Right lobe of liver (tissue), 6 donors: ENCODE measurements around the gene ABLIM2. TPM values are rescaled to one million over a fixed set of nuclear protein-coding genes. Genes with fewer than 3 reads are reported as not detected.

Source experiments
- ATAC-seq, 4 donors: fragments of 200-7000 bp; cut with Tn5 transposase; one replicate each; pipeline ENCODE4 v1.9.1; 2020; ENCODE audit warnings: mild to moderate bottlenecking in 4 of 4, moderate library complexity in 4 of 4
- DNase-seq, 3 donors: peaks; one replicate each; pipeline ENCODE4 v3.0.0-alpha.2; 2020
- H3K27ac ChIP-seq, 3 donors: fragments of 200-600 bp; one replicate each; pipeline ENCODE4 v1.8.0; 2022
- H3K27me3 ChIP-seq, 2 donors: fragments of 200-600 bp; one replicate each; pipeline ENCODE4 v1.8.0; 2022
- H3K36me3 ChIP-seq, 4 donors: fragments of 200-600 bp; sonication (generic) in 1 of 4; one replicate each; pipeline versions ENCODE4 v1.5.1 to v1.8.0; 2017 to 2022; ENCODE audit warnings: control low read depth in 1 of 4
- H3K4me1 ChIP-seq, 4 donors: fragments of 200-600 bp; sonication (generic) in 1 of 4; one replicate each; pipeline versions ENCODE4 v1.5.1 to v1.8.0; 2017 to 2022; ENCODE audit warnings: control low read depth in 1 of 4
- H3K4me3 ChIP-seq, 3 donors: fragments of 200-600 bp; one replicate each; pipeline ENCODE4 v1.8.0; 2022
- H3K9me3 ChIP-seq, 4 donors: fragments of 200-600 bp; sonication (generic) in 1 of 4; one replicate each; pipeline versions ENCODE4 v1.5.1 to v1.8.0; 2017 to 2022; ENCODE audit warnings: control low read depth in 1 of 4
- POLR2A ChIP-seq: fragments of 450-650 bp; IDR thresholded peaks from one replicate; pipeline ENCODE4 v1.6.1; 2017; ENCODE audit warnings: antibody characterized with exemption, mild to moderate bottlenecking
- WGBS: methylation state at CpG from one replicate; pipeline ENCODE4 v1.1.6; 2018; ENCODE audit warnings: low coverage, low lambda C conversion rate; ENCODE audit not compliant: insufficient coverage; ENCODE audit errors: missing lambda C conversion rate; 5-methylcytosine and 5-hydroxymethylcytosine counted together
- intact Hi-C, 2 donors: fragments of 100-400 bp; cut with DNase I; formaldehyde crosslinking; loops; one replicate each; pipeline versions ENCODE4 v1.11.2 to v1.14.1; 2022
- total RNA-seq, 6 experiments: library from RNA; depleted of rRNA in 2 of 6; stranded (reverse); fragments of >200 nt in 2 of 6; fragmentation: NEBNext Ultra II Directional in 3 of 6; extraction: Animal tissue kit (Norgen Biotek cat#: 25700) in 3 of 6; gene quantifications; one replicate each; pipeline versions ENCODE4 v1.1.0 to v1.2.4, GENCODE V29; 2016 to 2023
- TF ChIP-seq, protein P1 (sequence below), 4 donors: fragments of 200-600 bp in 3 of 4; fragments of 450-650 bp in 1 of 4; IDR thresholded peaks; one replicate each; pipeline versions ENCODE4 v1.5.1 to v1.8.0; 2016 to 2022; ENCODE audit warnings: antibody characterized with exemption in 4 of 4, mild to moderate bottlenecking in 2 of 4
- donor health status: DM: no; HTN: yes; CAD: no.
- donor health status: DM: no; HTN: no; CAD: no.
- donor health status: DM: no; HTN: no; CAD: no.
- donor health status: DM: no; HTN: yes; CAD: no.
- donor health status: DM: no; HTN: yes; CAD: no.

ABLIM2 gene
- total RNA-seq, 6 experiments from 2014 or later = 0.93 to 3.5 (median 2.3) TPM

DNA sequence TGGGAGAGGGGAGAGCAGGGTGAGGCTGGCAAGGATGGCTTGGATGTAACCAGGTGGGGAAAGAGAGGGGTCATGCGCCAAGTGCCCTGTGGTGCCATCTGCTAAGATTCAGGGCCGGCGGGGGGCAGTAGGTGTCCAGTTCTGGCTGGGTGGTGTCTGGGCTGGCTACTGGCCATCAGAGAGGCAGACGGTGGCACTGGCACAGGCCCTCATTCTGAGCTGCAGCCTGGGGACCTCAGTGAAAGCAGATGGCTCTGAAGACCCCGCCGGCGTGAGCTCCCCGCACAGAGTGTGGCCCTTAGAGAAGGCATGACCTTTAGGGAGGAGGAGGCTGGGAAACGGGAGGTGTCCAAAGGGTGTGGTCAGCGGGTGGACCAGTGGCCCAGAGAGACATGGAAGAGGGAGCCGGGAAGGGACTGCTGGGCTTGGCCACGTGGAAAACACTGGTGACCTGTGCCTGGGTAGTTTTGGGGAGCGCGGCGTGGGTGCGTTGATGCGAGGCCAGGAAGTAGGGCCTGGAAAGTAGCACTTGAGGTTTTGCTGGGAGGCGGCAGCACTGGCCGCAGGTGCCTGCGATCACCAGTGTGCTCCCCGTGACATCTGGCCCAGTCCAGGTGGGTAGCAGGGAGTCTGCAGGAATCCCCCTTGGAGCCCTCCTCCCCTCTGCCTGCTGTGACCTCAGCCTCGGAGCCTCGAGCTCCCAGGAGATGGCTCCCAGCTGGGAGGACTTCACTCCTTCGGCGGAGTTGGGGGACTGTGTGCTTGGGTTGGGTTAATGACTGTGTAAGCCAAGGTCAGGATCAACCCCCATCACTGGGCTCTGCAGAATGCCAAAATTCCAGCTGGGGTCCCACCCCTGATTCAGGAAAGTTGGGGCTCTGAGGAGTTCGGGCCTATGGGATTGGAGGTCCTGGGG lies 31.2 kb upstream of the ABLIM2 start:
- no peak overlapping the region for H3K4me3 ChIP-seq
- TF ChIP-seq, protein P1, sequence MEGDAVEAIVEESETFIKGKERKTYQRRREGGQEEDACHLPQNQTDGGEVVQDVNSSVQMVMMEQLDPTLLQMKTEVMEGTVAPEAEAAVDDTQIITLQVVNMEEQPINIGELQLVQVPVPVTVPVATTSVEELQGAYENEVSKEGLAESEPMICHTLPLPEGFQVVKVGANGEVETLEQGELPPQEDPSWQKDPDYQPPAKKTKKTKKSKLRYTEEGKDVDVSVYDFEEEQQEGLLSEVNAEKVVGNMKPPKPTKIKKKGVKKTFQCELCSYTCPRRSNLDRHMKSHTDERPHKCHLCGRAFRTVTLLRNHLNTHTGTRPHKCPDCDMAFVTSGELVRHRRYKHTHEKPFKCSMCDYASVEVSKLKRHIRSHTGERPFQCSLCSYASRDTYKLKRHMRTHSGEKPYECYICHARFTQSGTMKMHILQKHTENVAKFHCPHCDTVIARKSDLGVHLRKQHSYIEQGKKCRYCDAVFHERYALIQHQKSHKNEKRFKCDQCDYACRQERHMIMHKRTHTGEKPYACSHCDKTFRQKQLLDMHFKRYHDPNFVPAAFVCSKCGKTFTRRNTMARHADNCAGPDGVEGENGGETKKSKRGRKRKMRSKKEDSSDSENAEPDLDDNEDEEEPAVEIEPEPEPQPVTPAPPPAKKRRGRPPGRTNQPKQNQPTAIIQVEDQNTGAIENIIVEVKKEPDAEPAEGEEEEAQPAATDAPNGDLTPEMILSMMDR (IDR thresholded peaks at IDR 0.05) = no peak
- TF ChIP-seq POLR2A = no peak
- intact Hi-C loops = no loop called here
- H3K4me1 ChIP-seq = peaks cover 0 to 4% (median 0%) of the 10 kb centered on the region in 4 donors
- no peaks in the 10 kb centered on the region for H3K36me3 ChIP-seq
- 82% methylated on average over 5 of the region's 26 CpGs for WGBS
- H3K27me3 ChIP-seq = no peaks in the 10 kb centered on the region
- H3K9me3 ChIP-seq = no peaks in the 10 kb centered on the region
- ATAC-seq (no peak), DNase-seq (no peak)
- H3K27ac ChIP-seq = peak overlapping the region; percentile 37 to 71 (median 58)

DNA sequence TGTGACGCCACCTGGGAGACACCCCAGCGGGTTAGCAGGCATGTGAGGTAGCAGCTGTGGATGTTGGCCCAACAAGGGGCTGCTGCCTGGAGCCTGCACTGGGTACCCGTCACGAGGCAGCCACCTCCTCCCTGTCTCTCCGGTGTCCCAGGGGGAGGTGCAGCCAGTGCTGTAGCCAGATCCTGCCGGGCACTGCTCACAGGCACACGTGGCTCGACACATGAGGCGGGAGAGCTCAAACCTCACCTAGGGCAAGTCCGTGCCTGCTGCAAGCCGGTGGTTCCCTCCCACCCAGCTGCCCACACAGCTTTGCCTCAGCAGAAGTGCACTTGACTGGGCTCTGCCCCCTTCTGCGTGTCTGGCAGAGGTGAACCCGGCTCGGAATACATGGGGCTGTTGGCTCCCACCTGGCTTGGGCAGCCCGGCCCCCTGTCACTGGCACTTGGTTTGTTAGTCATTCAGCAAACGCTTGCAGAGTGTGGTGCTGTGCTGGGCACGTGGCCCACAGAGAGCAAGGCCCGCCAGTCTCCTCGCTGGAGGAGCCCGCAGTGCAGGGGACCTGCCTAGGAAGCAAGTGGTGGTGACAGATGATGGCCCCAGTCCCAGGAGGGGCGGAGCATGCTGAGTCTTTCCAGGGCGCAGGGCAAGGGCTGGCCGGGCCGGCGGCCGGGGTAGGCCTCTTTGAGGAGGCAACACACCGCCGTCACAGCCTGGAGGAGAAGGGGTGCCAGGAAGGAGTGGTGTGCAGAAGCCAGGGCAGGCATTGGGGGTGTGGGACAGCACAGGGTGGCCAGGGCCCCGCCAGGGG lies 30.3 kb upstream of the ABLIM2 start:
- intact Hi-C loops = no loop called here
- Histone ChIP-seq H3K4me3 (no peak overlapping the region), H3K4me1 (peaks cover 0 to 4% (median 0%) of the 10 kb centered on the region in 4 donors), H3K27ac (peak overlapping the region; percentile 30 to 71 (median 37)), H3K9me3 (no peaks in the 10 kb centered on the region), H3K27me3 (no peaks in the 10 kb centered on the region), H3K36me3 (no peaks in the 10 kb centered on the region)
- peak; percentile 66 to 77 (median 70) for DNase-seq
- ATAC-seq = peak; percentile 56 to 60 (median 58)
- 40% methylated on average over 4 of the region's 29 CpGs for WGBS
- peak; percentile 17 for TF ChIP-seq POLR2A
- TF ChIP-seq, protein P1 (IDR thresholded peaks at IDR 0.05) = no peak

DNA sequence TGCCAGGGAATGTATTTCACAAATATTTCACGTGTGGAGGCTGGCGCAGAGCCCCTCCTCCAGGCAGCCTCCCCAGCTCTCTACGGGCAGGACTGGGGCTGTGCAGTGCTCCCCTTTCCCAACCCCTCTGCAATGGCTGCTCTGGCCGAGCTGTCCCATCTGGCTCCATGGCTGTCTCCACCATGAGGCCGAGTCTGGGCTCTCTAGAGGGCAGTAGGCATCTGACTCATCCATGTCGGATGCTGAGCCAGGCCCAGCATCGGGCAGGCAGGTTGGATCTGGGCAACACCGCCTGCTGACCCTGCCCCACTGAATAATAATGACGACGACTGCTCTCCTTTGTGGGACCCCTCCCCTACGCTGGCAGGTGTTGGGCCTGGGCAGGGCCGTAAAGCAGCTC lies 29.5 kb upstream of the ABLIM2 start:
- DNase-seq = no peak
- ATAC-seq = no peak
- intact Hi-C loops = no loop called here

DNA sequence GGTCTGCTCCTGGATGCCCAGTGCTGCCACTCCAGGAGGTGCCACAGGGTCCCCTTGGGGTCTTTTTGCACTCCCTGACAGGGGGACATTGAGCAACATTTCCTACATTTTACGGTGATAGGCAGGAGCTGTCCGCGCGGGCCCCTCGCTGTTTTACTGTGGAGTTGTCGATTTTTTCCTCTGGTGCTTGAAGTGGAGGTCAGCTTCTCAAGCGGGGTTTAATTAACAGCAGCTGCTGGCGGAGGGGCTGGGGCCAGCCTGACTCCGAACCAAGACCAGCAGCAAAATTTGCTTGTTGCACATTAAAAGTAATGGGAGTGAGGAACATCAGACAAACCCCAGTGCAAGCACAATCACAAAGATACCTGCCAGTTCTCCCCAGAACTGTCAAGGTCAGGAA lies 27.3 kb upstream of the ABLIM2 start:
- no peak for DNase-seq
- Histone ChIP-seq H3K4me3 (no peak overlapping the region), H3K36me3 (no peaks in the 10 kb centered on the region), H3K27ac (no peak overlapping the region), H3K27me3 (no peaks in the 10 kb centered on the region), H3K9me3 (no peaks in the 10 kb centered on the region), H3K4me1 (peaks cover 0 to 19% (median 0%) of the 10 kb centered on the region in 4 donors)
- intact Hi-C loops = no loop called here
- TF ChIP-seq POLR2A = no peak
- TF ChIP-seq, protein P1 (IDR thresholded peaks at IDR 0.05) = no peak
- WGBS = 70% methylated on average over 2 of the region's 9 CpGs
- no peak for ATAC-seq

More for the DNA sequence above, 29.5 kb upstream of the ABLIM2 start:
- peaks cover 0 to 4% (median 0%) of the 10 kb centered on the region in 4 donors for H3K4me1 ChIP-seq
- H3K4me3 ChIP-seq = no peak overlapping the region
- H3K9me3 ChIP-seq = no peaks in the 10 kb centered on the region
- H3K27me3 ChIP-seq = no peaks in the 10 kb centered on the region
- 83% methylated on average over 7 of the region's 12 CpGs for WGBS
- H3K27ac ChIP-seq = no peak overlapping the region
- H3K36me3 ChIP-seq = no peaks in the 10 kb centered on the region
- TF ChIP-seq POLR2A = no peak
- TF ChIP-seq, protein P1 (IDR thresholded peaks at IDR 0.05) = no peak
